Measurements from ENCODE around the gene F8A3.
"Not testable (repeated sequence)": the region's sequence is repeated elsewhere in the genome, so short reads cannot be mapped to it uniquely, and the experiment has no call there.

Gene F8A3

DNA sequence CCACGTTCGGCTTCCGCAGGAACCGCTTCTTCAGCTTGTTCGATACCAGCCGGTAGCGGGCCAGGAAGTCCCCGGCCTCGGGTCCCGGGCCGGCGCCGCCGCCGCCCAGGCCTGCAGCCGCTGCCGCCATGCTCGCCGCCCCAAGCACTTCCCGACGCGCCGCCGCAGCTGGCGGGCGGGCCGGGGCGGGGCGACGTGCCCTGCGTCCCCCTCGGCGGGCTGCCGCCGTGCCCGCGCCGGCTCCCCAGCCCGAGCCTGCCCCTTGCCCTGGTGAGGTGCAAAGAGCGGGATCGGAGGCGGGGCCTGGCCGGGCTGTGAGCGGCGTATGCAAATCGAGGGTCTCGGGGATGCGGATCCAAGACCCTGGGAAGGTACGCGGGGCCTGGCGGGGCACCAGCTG, at the start of gene F8A3:
Gene F8A3 (minus strand): TSS at position 150 of the 400 bp plus-strand sequence. CDS start 20 bp downstream, at position 130.
- DNase-seq (ENCODE audit: low read depth), result not testable (repeated sequence)

GRCh38 chrX:155505296-155505695, 46.9 kb upstream of the F8A3 start:
- no peak for DNase-seq (ENCODE audit: low read depth)

- DNase-seq (ENCODE audit: low read depth), result not testable (repeated sequence)
Measured at GRCh38 chrX:155495134-155495533, 36.7 kb upstream of the F8A3 start.

DNA sequence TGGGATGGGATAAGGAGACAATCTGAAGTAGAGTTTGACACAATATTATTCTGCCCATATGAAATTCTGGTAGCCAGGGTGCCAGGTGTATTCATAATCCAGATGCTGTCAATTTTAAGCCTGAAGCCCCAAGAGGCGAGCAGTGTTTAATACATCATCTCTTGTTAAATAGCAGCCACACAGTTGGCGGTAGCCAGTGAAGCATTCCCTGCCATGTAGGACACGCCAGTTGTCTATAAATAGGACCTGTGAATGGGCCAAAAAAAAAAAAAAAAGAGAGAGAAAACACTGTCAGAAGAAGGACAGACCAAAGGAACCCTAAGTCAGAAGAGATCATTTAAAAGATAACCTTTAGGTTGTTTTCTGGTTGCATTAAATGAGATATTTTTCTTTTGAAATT, 33.0 kb upstream of the F8A3 start:
- not testable (repeated sequence) for DNase-seq (ENCODE audit: low read depth)

- DNase-seq (ENCODE audit: low read depth), result not testable (repeated sequence)
Measured at GRCh38 chrX:155477136-155477535, 18.7 kb upstream of the F8A3 start.

DNA sequence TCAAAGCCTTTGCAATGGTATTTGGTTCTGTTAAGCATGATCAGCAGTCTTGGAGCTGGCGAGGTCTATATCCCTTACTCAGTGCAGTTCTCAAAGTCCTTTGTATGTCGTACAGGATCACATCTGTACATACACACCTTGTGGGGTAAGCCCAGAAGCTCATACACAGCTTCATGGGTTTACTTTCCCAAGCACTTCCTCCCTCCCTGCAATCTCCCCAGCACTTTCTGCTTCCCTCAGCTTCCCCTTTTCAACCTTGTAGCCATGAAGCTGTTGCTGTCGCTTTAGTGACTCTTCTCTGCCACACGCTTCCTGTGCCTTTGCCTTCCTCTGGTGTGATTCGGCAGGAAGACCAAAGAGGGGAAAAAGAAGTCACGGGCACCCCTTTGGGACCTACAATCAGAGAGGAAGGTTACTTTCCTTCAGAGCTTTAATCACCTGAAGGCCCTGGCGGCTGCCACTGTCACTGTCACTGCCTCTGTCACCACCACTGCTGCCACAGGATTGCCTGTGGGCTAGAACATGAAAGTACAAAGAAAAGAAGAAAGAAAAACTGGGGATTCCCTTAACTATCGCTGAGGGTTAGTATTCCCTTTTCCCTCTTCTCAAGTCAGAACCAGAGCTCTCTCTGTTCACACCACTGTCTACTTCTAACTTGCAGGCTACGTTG, 8.0 kb upstream of the F8A3 start:
- not testable (repeated sequence) for DNase-seq (ENCODE audit: low read depth)

DNA sequence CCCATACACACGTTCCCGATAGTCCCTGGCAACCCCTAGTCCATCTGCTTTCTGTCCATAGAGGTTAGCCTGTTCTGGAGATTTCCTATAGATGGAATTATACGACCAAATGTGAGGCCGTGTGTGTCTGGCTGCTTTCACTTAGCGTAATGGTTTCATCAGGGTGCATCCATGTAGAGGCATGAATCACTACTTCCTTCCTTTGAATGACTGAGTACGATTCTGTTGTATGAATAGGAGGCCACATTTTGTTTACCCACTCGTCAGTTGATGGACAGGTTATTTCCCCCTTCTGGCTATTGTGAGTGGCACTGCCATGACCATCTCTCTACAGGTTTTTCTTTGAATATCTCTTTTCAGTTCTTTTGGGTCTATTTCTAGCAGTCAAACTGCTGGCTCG, 2.1 kb upstream of the F8A3 start:
- DNase-seq (ENCODE audit: low read depth), result not testable (repeated sequence)

DNA sequence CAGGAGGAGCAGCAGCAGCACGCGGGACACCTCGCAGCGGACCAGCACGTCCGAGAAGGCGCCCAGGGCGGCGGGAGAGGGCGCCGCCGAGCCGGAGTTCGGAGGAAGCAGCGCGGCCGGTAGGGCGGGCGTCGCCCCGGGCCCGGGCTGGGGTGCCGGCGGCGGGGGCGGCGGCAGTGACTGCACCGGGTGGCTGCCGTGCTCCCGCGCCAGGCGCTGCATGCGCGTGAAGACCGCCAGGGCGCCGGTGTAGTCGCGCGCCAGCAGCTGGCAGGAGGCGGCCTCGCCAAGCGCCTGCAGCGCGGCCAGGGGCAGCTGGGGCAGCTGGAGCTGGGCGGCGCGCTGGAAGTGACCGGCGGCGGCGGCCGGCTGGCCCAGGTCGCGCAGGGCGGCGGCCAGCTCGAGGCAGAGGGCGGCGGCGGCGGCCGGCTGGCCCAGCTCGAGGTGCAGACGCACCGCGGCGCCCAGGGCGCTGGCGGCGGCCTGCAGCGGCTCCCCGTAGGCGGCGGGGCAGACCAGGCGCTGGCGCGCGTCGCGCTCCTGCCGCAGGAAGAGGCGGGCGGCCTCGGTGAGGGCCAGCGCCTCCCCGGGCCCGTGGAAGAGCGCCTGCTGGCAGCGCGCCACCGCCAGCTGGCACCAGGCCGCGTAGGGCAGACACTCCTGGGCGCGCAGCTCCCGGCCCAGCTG, 516 bp downstream of the F8A3 start:
- not testable (repeated sequence) for DNase-seq (ENCODE audit: low read depth)

DNA sequence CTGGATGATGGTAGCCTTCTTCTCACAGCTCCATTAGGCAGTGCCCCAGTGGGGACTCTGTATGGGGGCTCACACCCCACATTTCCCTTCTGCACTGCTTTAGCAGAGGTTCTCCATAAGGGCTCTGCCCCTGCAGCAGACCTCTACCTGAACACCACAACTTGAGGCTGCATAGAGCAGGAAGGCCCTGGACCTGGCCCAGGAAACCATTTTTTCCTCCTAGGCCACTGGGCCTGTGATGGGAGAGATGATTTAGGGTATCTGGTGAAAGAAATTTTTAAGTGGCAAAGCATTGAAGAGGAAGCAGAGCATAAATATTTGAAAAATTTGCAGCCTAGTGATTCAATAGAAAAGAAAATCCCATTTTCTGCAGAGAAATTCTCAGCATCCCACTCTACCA, 17.3 kb downstream of the F8A3 start:
- no peak for DNase-seq (ENCODE audit: low read depth)

GRCh38 chrX:155435744-155436112, 22.7 kb downstream of the F8A3 start:
- no peak for DNase-seq (ENCODE audit: low read depth)

DNA sequence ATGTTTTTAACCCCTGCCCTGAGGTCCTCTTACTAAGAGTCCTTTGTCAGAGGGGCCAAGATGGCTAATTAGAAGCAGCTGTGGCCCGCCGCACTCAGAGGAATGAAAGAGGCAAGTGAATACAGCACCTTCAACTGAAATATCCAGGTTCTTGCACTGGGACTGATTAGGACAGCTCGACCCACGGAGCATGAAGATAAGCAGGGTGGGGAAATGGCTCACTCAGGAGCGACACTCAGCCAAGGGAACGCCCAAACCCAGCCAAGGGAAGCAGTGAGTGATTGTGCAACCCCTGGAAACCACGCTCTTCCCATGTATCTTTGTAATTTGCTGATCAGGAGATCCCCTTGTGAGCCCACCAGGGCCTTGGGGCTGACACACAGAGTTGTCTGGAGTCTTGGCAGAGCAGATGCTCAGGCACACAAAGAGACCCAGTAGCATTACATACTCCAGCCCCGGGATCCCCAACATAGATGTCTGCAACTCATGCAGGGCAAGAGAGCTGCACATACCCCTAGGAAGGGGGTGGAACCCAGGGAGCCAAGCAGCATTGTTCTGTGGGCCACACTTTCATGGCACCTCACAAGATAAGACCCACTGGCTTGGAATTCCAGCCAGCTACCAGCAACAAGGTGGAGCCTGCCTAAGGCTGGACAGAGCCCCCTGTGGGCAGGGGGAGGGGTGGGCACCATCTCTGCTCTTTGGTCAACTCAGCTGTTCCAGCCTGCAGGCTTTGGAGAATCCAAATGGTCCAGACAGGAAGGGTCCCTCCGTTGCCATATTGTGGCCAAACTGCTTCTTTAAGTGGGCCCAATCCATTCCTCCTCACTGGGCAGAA, 23.3 kb downstream of the F8A3 start:
- DNase-seq (ENCODE audit: low read depth), result no peak

DNA sequence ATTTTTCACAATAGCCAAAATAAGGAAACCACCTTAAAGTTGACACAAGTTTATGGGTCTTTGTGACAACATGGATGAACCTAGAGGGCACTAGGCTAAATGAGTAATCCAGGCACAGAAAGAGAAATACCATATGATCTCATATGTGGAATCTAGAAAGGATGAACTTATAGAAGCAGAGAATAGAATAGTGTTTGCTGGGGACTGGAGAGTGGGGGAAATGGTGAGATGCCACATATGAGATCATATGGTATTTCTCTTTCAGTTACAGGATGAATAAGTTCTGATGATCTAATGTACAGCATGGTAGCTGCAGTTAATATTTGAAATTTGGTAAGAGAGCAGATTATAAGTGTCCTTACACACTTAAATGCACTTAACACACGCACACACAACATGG, 40.7 kb downstream of the F8A3 start:
- no peak for DNase-seq (ENCODE audit: low read depth)

All from stimulated activated CD8-positive, alpha-beta memory T cell treated with anti-CD3 and anti-CD28 coated beads, Interleukin-12 subunit alpha, Interleukin-12 subunit beta, amount 100 ng/mL, for 4 hours (primary cell).